Left kidney (tissue), 2 donors: ENCODE results near the gene GOLIM4. TPM values are rescaled to one million over a fixed set of nuclear protein-coding genes. Genes with fewer than 3 reads are reported as not detected.

Experiments
- DNase-seq: peaks from one replicate; pipeline ENCODE4 v3.0.0-alpha.2; 2013
- polyA plus RNA-seq: library from polyadenylated mRNA; unstranded; fragments of 120-200 nt; gene quantifications from one replicate; pipeline ENCODE4 v1.2.1, GENCODE V29; 2013; ENCODE audit not compliant: insufficient read length

Gene GOLIM4
- polyA plus RNA-seq, 1 donor: 107 TPM

DNA sequence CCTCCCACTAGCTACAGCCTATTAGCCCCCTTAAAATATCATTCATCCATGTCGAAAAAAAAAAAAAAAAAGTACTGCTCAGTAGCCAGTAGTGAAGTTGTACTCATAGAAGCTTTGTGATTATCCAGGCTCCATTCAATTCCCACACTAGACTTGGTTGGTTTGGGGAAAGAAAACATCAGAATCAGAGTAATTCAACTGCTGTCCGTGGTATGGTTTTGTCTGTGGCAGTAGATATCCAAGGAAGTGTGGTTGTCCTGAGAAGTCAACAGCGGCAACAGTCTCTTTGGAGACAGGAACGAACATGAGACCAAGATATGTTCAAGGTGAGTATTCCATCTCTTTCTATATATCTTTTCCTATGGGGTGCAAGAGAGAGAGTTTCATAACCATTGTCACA is 99.2 kb downstream of the GOLIM4 start:
- no peak for DNase-seq

GRCh38 chr3:167992381-167992780 is 103.3 kb downstream of the GOLIM4 start:
- no peak for DNase-seq

DNA sequence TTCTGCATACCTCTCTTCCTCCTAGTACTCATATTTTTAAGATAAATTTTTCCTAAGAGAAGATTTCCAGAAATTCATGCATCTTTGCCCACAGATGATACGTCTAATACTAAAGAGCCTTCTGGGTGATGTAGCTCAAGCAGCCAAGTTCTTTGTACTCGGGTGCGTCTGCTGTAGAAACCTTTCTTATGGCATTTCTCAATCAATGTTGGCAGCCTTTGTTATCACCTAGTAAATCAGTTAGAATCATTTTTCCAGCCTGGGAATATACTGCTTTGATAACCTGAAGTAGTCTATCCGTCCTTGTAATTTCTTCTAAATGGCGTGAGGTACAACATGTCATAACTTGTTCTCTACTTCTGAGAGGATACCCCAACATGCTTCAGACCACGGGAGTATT is 104.5 kb downstream of the GOLIM4 start:
- DNase-seq: no peak

DNA sequence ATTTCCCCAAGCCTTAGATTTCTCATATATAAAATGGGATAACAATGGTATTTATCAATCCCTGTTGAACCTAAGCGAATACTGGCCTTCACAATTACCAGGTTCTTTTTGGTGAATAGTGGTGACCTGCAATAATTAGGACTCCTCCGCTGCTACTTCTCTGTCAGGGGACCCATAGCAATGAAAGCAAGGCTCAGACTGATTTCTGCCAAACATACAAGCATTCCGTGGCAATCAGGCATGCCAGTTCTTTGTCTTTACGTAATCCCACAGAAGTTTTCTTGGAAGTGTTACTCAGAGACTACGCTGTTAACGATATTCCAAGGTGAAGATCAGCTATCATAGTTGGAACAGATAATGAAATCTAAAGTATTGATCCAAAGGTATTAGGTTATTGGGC is 105.7 kb downstream of the GOLIM4 start:
- DNase-seq: no peak

DNA sequence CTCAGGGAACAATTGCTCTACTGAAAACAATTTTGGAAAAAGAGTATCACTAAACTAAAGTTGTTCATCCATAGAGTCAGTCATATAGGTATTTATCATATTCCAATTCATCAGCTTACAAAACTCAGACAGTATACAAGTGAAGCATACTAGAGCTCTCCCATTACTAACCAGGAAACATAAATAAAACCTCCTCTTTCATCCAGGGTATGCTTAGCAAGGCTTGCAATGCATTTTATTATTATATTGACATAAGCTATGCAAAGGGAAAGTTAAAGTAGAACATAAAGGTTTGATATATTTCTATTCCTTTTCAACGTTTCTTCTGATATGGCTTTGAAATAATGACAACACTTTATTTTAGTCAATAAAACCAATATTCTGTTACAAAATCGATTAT is 106.7 kb downstream of the GOLIM4 start:
- DNase-seq: no peak

DNA sequence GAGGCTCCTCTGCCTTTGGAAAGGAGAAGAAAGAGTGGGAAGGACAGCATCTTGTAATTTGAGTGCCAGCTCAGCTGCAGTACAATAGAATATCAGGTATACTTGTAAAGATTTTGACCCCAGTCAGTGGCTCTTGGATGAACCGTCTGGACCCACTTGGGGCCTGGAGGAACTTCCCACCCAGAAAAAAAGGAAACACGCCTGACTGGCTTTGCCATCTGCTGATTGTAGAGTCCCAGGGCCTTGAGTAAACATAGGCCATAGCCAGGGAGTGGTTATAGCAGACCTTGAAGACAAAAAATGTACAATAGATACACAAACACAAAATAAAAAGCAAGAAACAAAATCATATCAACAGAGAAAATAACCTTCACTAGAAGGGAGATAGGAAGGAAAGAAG is 112.1 kb downstream of the GOLIM4 start:
- DNase-seq: no peak

GRCh38 chr3:167978486-167978885 is 117.2 kb downstream of the GOLIM4 start:
- DNase-seq: no peak

GRCh38 chr3:167978071-167978470 is 117.7 kb downstream of the GOLIM4 start:
- DNase-seq: no peak

DNA sequence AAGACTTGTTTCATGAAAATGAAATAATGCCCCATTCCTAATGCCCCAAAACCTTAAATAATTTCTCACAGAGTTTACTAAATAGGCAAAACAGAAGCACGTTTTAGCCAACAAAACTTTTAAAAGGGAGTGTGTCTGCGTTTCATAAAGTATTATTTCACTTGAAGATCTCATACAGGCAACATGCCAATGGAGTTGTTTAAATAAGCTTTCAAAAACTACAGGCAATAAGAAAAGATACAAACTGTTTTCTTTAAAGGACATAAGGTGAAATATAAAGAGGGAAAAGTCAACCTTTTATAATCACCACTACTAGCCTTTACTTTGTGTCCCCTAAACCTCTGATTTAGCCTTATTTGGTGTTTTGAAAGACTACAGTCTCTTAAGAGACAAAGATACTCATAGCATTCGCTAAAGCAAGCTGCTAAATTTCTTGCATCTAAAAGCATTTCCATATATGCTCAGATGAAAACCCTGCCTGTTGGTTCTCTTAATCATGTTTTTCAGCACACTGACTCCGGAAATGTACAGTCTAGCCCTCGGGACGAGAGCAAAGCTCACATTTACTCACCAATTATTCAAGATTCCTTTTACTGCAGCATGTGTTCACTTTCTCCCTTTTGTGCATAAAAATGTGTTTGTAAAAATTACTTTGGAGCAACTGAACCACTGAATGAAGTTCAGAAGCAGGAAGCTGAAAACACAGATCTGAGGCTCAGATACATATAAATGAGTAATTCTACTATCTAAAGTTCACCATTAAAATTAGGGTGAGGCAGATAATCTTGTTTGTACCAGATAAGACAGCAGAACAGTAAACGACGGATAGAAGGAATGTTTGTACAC is 119.0 kb downstream of the GOLIM4 start:
- DNase-seq: no peak

- no peak for DNase-seq
Observed at GRCh38 chr3:167973901-167974300, 121.8 kb downstream of the GOLIM4 start.

DNA sequence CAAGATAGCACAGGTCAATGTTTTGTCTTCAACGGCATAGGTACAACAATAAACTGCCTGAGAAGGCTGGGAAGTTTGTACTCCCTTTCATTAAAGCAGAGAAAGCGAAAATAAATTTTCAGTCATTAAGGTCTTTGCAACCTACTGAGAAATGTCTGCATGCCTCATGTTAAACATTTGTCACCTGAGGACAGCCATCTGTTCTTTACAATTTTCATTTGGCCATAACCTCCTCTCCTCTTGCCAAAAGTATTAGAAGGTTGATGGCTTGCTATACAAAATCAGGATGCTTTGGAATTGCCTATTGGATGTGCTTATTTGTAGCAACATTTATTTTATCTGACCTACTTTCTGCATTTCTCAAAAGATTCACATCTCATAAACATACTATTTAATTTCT is 122.7 kb downstream of the GOLIM4 start:
- no peak for DNase-seq

GRCh38 chr3:167972502-167972901 is 123.2 kb downstream of the GOLIM4 start:
- no peak for DNase-seq

GRCh38 chr3:167969548-167969947 is 126.2 kb downstream of the GOLIM4 start:
- no peak for DNase-seq

DNA sequence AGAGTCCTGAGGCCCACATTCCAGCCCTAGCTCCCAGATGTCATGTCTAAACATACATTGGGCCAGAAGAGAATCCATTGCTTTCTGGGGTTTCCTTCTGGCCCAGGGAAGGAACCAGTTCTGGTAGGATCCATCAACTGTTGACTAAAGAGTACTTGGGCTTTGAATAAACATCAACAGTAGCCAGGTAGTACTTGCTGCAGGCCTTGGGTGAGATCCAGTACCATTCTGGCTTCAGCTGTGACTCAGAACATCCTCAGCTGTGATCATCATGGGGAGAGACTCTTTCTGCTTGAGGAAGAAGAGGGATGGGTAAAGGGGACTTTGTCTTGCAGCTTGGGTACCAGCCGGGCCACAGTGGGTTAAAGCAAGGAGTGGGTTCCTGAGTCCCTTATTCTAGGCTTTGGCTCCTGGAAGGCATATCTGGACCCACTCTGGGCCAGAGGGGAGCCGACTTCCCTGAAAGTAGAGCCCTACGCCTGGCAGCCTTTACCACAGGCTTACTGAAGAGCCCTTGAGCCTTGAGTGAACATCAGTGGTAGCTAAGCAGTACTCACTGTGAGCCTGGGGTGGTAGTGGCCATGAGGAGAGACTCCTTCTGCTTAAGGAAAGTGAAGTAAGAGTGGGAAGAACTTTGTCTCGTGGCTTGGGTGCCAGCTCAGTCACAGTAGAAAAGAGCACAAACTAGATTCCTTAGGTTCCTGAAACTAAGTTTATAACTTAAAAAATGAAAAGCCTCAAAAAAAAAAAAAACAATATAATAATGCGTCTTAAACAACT is 128.3 kb downstream of the GOLIM4 start:
- no peak for DNase-seq
